ENCODE data around the gene RFX7.

RFX7 gene

GRCh38 chr15:56241374-56242105, 2.1 kb downstream of the RFX7 start:
- DNase-seq (ENCODE audit: extremely low read depth, low read depth): no peak
- TF ChIP-seq, protein P1, sequence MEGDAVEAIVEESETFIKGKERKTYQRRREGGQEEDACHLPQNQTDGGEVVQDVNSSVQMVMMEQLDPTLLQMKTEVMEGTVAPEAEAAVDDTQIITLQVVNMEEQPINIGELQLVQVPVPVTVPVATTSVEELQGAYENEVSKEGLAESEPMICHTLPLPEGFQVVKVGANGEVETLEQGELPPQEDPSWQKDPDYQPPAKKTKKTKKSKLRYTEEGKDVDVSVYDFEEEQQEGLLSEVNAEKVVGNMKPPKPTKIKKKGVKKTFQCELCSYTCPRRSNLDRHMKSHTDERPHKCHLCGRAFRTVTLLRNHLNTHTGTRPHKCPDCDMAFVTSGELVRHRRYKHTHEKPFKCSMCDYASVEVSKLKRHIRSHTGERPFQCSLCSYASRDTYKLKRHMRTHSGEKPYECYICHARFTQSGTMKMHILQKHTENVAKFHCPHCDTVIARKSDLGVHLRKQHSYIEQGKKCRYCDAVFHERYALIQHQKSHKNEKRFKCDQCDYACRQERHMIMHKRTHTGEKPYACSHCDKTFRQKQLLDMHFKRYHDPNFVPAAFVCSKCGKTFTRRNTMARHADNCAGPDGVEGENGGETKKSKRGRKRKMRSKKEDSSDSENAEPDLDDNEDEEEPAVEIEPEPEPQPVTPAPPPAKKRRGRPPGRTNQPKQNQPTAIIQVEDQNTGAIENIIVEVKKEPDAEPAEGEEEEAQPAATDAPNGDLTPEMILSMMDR (IDR thresholded peaks at IDR 0.05; ENCODE audit: low read depth, low read length): no peak

DNA sequence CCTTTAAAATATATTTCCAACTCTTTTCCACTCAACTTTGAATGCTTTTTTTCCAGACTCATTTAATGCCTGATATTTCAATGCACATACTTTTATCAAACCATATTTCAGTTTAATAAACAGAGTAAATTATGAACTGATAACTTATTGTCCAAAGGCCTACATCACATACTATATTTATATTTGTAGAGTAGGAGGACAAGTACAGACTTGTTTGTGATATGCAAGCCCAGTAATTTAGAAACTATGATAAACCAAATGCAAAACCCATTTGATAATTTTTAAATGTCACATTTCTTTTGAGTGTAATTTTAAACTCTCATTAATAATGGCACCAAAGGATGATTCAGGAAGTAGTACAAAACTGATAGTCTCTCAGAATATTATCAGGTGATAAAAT, 3.3 kb downstream of the RFX7 start:
- DNase-seq (ENCODE audit: extremely low read depth, low read depth): no peak
- TF ChIP-seq, protein P1 (IDR thresholded peaks at IDR 0.05; ENCODE audit: low read depth, low read length): no peak

- no peak for DNase-seq (ENCODE audit: extremely low read depth, low read depth)
- TF ChIP-seq, protein P1 (IDR thresholded peaks at IDR 0.05; ENCODE audit: low read depth, low read length): no peak
Measured at GRCh38 chr15:56236197-56236596, 7.5 kb downstream of the RFX7 start.

DNA sequence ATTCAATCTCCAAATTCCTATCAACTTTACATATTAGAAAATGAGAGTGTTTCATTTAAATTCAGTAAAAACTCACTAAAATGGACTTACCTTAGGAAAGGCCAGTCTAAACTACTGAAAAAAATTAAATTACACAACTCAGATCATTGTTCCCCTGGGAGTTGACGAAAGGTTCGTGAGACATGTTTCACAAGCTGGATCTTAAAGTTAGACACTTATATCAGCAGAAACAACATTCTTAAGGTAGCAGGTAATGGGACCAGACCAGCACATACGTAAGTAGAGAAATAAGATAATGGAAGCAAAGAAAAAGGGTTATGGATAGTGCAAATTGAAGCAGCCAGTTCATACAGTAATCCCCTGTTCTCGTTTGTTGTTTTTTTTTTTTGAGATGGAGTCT, 8.9 kb downstream of the RFX7 start:
- DNase-seq (ENCODE audit: extremely low read depth, low read depth): no peak
- TF ChIP-seq, protein P1 (IDR thresholded peaks at IDR 0.05; ENCODE audit: low read depth, low read length): no peak

GRCh38 chr15:56233549-56233948, 10.1 kb downstream of the RFX7 start:
- TF ChIP-seq, protein P1 (IDR thresholded peaks at IDR 0.05; ENCODE audit: low read depth, low read length): no peak

DNA sequence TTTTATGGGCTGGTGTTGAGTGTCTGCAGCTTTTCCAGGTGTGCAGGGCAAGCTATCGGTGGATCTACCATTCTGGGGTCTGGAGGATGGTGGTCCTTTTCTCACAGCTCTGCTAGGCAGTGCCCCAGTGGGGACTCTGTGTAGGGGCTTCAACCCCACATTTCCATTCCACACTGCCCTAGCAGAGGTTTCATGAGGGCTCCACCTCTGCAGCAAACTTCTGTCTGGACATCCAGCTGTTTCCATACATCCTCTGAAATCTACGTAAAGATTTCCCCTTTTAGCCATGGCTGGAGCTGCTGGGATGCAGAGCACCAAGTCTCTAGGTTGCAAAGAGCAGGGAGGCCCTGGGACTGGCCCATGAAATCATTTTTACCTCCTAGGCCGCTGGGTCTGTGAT, 11.6 kb downstream of the RFX7 start:
- TF ChIP-seq, protein P1 (IDR thresholded peaks at IDR 0.05; ENCODE audit: low read depth, low read length): no peak
- no peak for DNase-seq (ENCODE audit: extremely low read depth, low read depth)

More at GRCh38 chr15:56233549-56233948, 10.1 kb downstream of the RFX7 start:
- no peak for DNase-seq (ENCODE audit: extremely low read depth, low read depth)

DNA sequence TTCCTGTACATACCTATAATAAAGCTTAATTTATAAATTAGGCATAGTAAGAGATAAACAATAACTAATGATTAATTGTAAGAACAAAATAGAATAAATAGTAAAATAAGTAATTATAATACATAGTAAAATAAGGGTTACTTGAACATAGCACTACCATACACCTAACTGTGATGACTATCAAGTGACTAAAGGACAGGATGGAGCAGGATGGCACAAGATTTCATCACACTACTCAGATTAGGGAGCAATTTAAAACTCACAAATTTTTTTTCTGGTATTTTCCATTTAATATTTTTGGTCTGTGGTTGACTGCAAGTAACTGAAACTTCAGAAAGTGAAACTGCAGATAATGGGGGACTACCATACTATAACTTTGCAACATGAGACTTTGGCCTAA, 14.8 kb downstream of the RFX7 start:
- TF ChIP-seq, protein P1 (IDR thresholded peaks at IDR 0.05; ENCODE audit: low read depth, low read length): no peak
- no peak for DNase-seq (ENCODE audit: extremely low read depth, low read depth)
